HEK293 (cell line): Measurements from ENCODE around the gene CFAP57.

Experiments used
- CTCF ChIP-seq: fragments of 450-650 bp; formaldehyde crosslinking; IDR thresholded peaks from 2 replicates; pipeline ENCODE4 v1.5.1; 2016; ENCODE audit warnings: missing biosample characterization, missing genetic modification characterization
- MYNN ChIP-seq: fragments of 450-650 bp; formaldehyde crosslinking; IDR thresholded peaks from 2 replicates; pipeline ENCODE4 v1.5.1; 2016; ENCODE audit warnings: missing biosample characterization, missing genetic modification characterization, borderline replicate concordance
- YY1 ChIP-seq: fragments of 450-650 bp; formaldehyde crosslinking; IDR thresholded peaks from 2 replicates; pipeline ENCODE4 v1.5.1; 2018; ENCODE audit warnings: missing biosample characterization, missing genetic modification characterization
- ZNF114 ChIP-seq: fragments of 450-650 bp; formaldehyde crosslinking; IDR thresholded peaks from 2 replicates; pipeline ENCODE4 v1.5.0; 2017; ENCODE audit warnings: missing biosample characterization, missing genetic modification characterization
- ZNF239 ChIP-seq: fragments of 450-650 bp; formaldehyde crosslinking; IDR thresholded peaks from 2 replicates; pipeline ENCODE4 v1.5.1; 2016; ENCODE audit warnings: missing biosample characterization, missing genetic modification characterization
- ZNF350 ChIP-seq: fragments of 450-650 bp; formaldehyde crosslinking; IDR thresholded peaks from 2 replicates; pipeline ENCODE4 v1.5.0; 2017; ENCODE audit warnings: missing biosample characterization, mild to moderate bottlenecking, missing genetic modification characterization
- ZNF513 ChIP-seq: fragments of 450-650 bp; IDR thresholded peaks from 2 replicates; pipeline ENCODE4 v1.5.1; 2018; ENCODE audit warnings: missing biosample characterization, missing genetic modification characterization
- ZNF530 ChIP-seq: fragments of 450-650 bp; formaldehyde crosslinking; IDR thresholded peaks from 2 replicates; pipeline ENCODE4 v1.5.1; 2016; ENCODE audit warnings: low read depth, missing biosample characterization, missing genetic modification characterization
- ZNF561 ChIP-seq: fragments of 450-650 bp; IDR thresholded peaks from 2 replicates; pipeline ENCODE4 v1.5.1; 2018; ENCODE audit warnings: missing biosample characterization, missing genetic modification characterization, borderline replicate concordance
- ZNF571 ChIP-seq: fragments of 450-650 bp; formaldehyde crosslinking; IDR thresholded peaks from 2 replicates; pipeline ENCODE4 v1.5.0; 2017; ENCODE audit warnings: missing biosample characterization, missing genetic modification characterization
- ZNF596 ChIP-seq: fragments of 450-650 bp; IDR thresholded peaks from 2 replicates; pipeline ENCODE4 v1.5.0; 2018; ENCODE audit warnings: missing biosample characterization, mild to moderate bottlenecking, missing genetic modification characterization, moderate library complexity
- ZNF658 ChIP-seq: fragments of 450-650 bp; formaldehyde crosslinking; IDR thresholded peaks from 2 replicates; pipeline ENCODE4; 2016; ENCODE audit warnings: missing biosample characterization, missing genetic modification characterization

- TF ChIP-seq ZNF239 (tag by site-specific recombination), result no peak
- TF ChIP-seq CTCF (tag by site-specific recombination), result no peak
- no peak for TF ChIP-seq ZNF114 (tag by site-specific recombination)
- no peak for TF ChIP-seq YY1 (tag by site-specific recombination)
- no peak for TF ChIP-seq MYNN (tag by site-specific recombination)
- TF ChIP-seq ZNF513, result no peak
- no peak for TF ChIP-seq ZNF658 (tag by site-specific recombination)
- no peak for TF ChIP-seq ZNF571 (tag by site-specific recombination)
- no peak for TF ChIP-seq ZNF596 (tag by site-specific recombination)
- no peak for TF ChIP-seq ZNF350
- no peak for TF ChIP-seq ZNF530 (tag by site-specific recombination)
- no peak for TF ChIP-seq ZNF561 (tag by site-specific recombination)
Observed at GRCh38 chr1:43266881-43267280, 94.8 kb downstream of the CFAP57 start.
